IMR-90 (cell line): ENCODE results near the gene ATPAF1. TPM values are rescaled to one million over a fixed set of nuclear protein-coding genes. Genes with fewer than 3 reads are reported as not detected.

Experiments used
- ATAC-seq: fragments of 200-7000 bp; cut with Tn5 transposase; 2 replicates; pipeline ENCODE4 v1.9.1; 2020; ENCODE audit warnings: low read depth, mild to moderate bottlenecking, moderate library complexity
- BruUV-seq: library from RNA; stranded (reverse); fragments of 400-500 nt; replicated peaks from 2 replicates; lab custom pipeline; 2021; lab: Mats Ljungman, UMichigan
- CTCF ChIA-PET: fragments of 300-600 bp; formaldehyde crosslinking; extraction: SDS; loops from one replicate; lab custom pipeline; 2021; ENCODE audit warnings: antibody characterized with exemption; lab: Yijun Ruan, JAX
- POLR2A ChIA-PET: fragments of 300-600 bp; sonication (Branson Sonifier 250); formaldehyde crosslinking; loops from one replicate; lab custom pipeline; 2022; ENCODE audit warnings: antibody characterized with exemption; ENCODE audit not compliant: unreplicated experiment; lab: Charles Lee
- DNase-seq: peaks from one replicate; pipeline ENCODE4 v3.0.0; 2013
- H2AFZ ChIP-seq: replicated peaks from 2 replicates; pipeline ENCODE3; 2013; ENCODE audit warnings: low read length, mild to moderate bottlenecking; ENCODE audit not compliant: poor library complexity
- H2AK5ac ChIP-seq: 2 replicates; pipeline ENCODE4 v1.6.1; 2013; ENCODE audit warnings: low read depth, low read length, inconsistent platforms
- H2AK9ac ChIP-seq: replicated peaks from 2 replicates; pipeline ENCODE3; 2013; ENCODE audit warnings: mild to moderate bottlenecking, low read depth, low read length, moderate library complexity; ENCODE audit not compliant: poor library complexity
- H2BK120ac ChIP-seq: 2 replicates; pipeline ENCODE4 v1.6.1; 2013; ENCODE audit warnings: low read depth, low read length, inconsistent platforms
- H2BK15ac ChIP-seq: 3 replicates; pipeline ENCODE4 v1.6.1; 2013; ENCODE audit warnings: low read depth, low read length, inconsistent platforms
- H2BK20ac ChIP-seq: 2 replicates; pipeline ENCODE4 v1.6.1; 2013; ENCODE audit warnings: low read depth, mild to moderate bottlenecking, inconsistent platforms, low read length, moderate library complexity
- H2BK5ac ChIP-seq: 2 replicates; pipeline ENCODE4 v1.6.1; 2013; ENCODE audit warnings: mild to moderate bottlenecking, low read depth, low read length, inconsistent platforms; ENCODE audit not compliant: poor library complexity, severe bottlenecking
- H3K14ac ChIP-seq: replicated peaks from 2 replicates; pipeline ENCODE4 v1.6.1; 2013; ENCODE audit warnings: low read depth, low read length, inconsistent platforms
- H3K18ac ChIP-seq: 2 replicates; pipeline ENCODE4 v1.6.1; 2013; ENCODE audit warnings: low read depth, low read length, control low read depth
- H3K23ac ChIP-seq: 2 replicates; pipeline ENCODE4 v1.6.1; 2013; ENCODE audit warnings: low read depth, low read length, inconsistent platforms
- H3K27ac ChIP-seq: 2 replicates; pipeline ENCODE4 v1.5.1; 2013; ENCODE audit warnings: mild to moderate bottlenecking, control low read depth, low read length; ENCODE audit not compliant: insufficient read depth
- H3K27me3 ChIP-seq: 2 replicates; pipeline ENCODE4 v1.6.1; 2013; ENCODE audit warnings: low read length; ENCODE audit not compliant: control insufficient read depth, insufficient read depth
- H3K36me3 ChIP-seq: 2 replicates; pipeline ENCODE4 v1.6.1; 2013; ENCODE audit warnings: low read length, mixed read lengths; ENCODE audit not compliant: control insufficient read depth, insufficient read depth
- H3K4ac ChIP-seq: 2 replicates; pipeline ENCODE4 v1.6.1; 2013; ENCODE audit warnings: low read depth, low read length, inconsistent platforms
- H3K4me1 ChIP-seq: 2 replicates; pipeline ENCODE4 v1.6.1; 2013; ENCODE audit warnings: low read length, mixed read lengths; ENCODE audit not compliant: control insufficient read depth, insufficient read depth
- H3K4me2 ChIP-seq: 2 replicates; pipeline ENCODE4 v1.6.1; 2013; ENCODE audit warnings: low read depth, mild to moderate bottlenecking, control low read depth, low read length, moderate library complexity
- H3K4me3 ChIP-seq: 2 replicates; pipeline ENCODE4 v1.5.1; 2013; ENCODE audit warnings: low read depth, mild to moderate bottlenecking, control low read depth, low read length, moderate library complexity; ENCODE audit not compliant: insufficient read depth
- H3K56ac ChIP-seq: 2 replicates; pipeline ENCODE4 v1.6.1; 2013; ENCODE audit warnings: low read length, inconsistent platforms; ENCODE audit not compliant: insufficient read depth; ENCODE audit errors: extremely low read depth
- H3K79me1 ChIP-seq, 2 experiments: 2 replicates each; pipeline ENCODE4 v1.6.1; 2013; ENCODE audit warnings: low read length in 2 of 2, inconsistent platforms in 1 of 2, low read depth in 1 of 2
- H3K9ac ChIP-seq: 2 replicates; pipeline ENCODE4 v1.6.1; 2013; ENCODE audit warnings: low read depth, low read length, control low read depth
- H3K9me1 ChIP-seq: 2 replicates; pipeline ENCODE4 v1.6.1; 2013; ENCODE audit warnings: low read length, inconsistent platforms; ENCODE audit not compliant: insufficient read depth
- H3K9me3 ChIP-seq: 2 replicates; pipeline ENCODE4 v1.6.1; 2013; ENCODE audit warnings: low read length; ENCODE audit not compliant: control insufficient read depth, insufficient read depth
- H4K20me1 ChIP-seq: 2 replicates; pipeline ENCODE4 v1.6.1; 2013; ENCODE audit warnings: low read length, inconsistent platforms; ENCODE audit not compliant: insufficient read depth
- H4K5ac ChIP-seq: 2 replicates; pipeline ENCODE4 v1.6.1; 2013; ENCODE audit warnings: mild to moderate bottlenecking, low read depth, low read length, control low read depth
- H4K8ac ChIP-seq, 2 experiments: 2 replicates each; pipeline ENCODE4 v1.6.1; 2013; ENCODE audit warnings: low read depth in 2 of 2, low read length in 2 of 2, control low read depth in 1 of 2, inconsistent platforms in 1 of 2
- H4K91ac ChIP-seq: 2 replicates; pipeline ENCODE4 v1.6.1; 2013; ENCODE audit warnings: low read depth, low read length, inconsistent platforms; ENCODE audit not compliant: insufficient read depth
- CHD1 ChIP-seq: IDR thresholded peaks from 2 replicates; pipeline ENCODE4 v1.6.1; 2012; ENCODE audit warnings: low read depth, low read length, improper control_type of control experiment
- MXI1 ChIP-seq: IDR thresholded peaks from 2 replicates; pipeline ENCODE4 v1.6.1; 2012; ENCODE audit warnings: low read depth, mild to moderate bottlenecking, low read length, moderate library complexity, borderline replicate concordance
- RFX5 ChIP-seq: IDR thresholded peaks from 2 replicates; pipeline ENCODE4 v1.8.0; 2012; ENCODE audit warnings: low read depth, mild to moderate bottlenecking, low read length, moderate library complexity
- WGBS, 2 experiments: methylation state at CpG; one replicate each; pipeline versions ENCODE4 v1.1.5 to v1.1.7; 2013; ENCODE audit warnings: missing lambda C conversion rate in 2 of 2; ENCODE audit not compliant: insufficient read length in 1 of 2; ENCODE audit errors: extremely low coverage in 2 of 2; 5-methylcytosine and 5-hydroxymethylcytosine counted together
- dilution Hi-C: fragments of 300-500 bp; cut with HindIII; formaldehyde crosslinking; loops from one replicate; pipeline ENCODE4 v1.14.3; 2018; ENCODE audit warnings: low sequenced_read_pairs; ENCODE audit not compliant: unreplicated experiment
- in situ Hi-C: fragments of 300-500 bp; cut with MboI; formaldehyde crosslinking; loops from 3 replicates; pipeline ENCODE4 v1.14.3; 2019; ENCODE audit warnings: low sequenced_read_pairs, inconsistent platforms, mixed read lengths
- intact Hi-C: fragments of 100-400 bp; cut with micrococcal nuclease; formaldehyde crosslinking; loops from 2 replicates; pipeline ENCODE4 v1.10.0; 2022
- polyA plus RNA-seq, 3 experiments: library from polyadenylated mRNA; depleted of rRNA; stranded (reverse); fragments of >200 nt; gene quantifications; 2 replicates each; pipeline ENCODE4 v1.2.3, GENCODE V29; 2012; ENCODE audit warnings: low replicate concordance in 1 of 3
- total RNA-seq: library from RNA; depleted of rRNA; stranded (reverse); fragments of >200 nt; gene quantifications from 2 replicates; pipeline ENCODE4 v1.2.3, GENCODE V29; 2012
- TF ChIP-seq, protein P1 (sequence below): fragments of 150-350 bp; IDR thresholded peaks from 2 replicates; pipeline ENCODE4 v1.6.1; 2017; ENCODE audit warnings: mild to moderate bottlenecking, antibody characterized with exemption, low read length, low read depth

The ATPAF1 gene
- total and polyA plus RNA-seq, 2 of the 4 experiments (the other 2 are of a cell fraction) = 55.5 to 80.3 TPM

DNA sequence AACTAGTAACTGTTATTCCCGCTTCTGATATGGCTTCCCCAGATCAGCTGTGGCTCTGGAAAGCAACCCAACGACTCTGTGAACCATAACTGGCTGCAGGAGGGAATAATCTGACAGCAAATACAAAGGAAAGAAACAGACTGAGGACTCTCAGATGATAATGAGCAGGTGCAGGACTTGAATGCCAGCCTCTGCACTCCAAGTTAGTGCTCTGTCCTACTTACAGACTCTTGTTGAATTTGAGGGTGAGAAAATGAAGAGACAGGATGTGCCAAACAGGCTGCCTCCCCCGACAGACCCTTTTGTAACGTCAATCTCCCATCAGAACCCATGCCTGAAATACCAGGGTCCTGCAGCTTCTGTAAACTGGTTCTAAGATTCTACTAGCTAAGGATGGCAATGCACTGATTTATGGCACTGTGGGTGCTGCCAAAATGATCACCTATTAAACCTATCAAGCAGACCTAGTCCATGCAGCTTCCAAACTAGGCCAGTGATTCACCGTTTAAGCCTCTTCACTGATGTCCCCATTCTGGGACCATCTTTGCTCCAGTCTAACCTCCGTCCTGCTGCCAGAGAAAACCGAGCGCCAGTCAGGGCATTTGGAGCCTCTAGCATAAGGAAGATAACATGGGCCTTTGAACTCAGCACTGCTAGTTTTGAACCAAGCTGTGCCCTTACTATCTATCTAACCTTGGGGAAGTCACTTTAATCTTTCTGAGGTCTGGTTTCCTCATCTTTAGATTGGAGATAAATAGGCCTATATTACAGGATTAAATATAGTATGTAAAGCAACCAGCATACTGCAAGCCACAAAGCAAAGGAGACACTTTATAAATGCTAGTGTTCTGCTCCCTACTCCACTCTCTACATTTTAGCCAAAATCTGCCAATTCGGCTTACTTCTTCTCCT is 68.8 kb downstream of the ATPAF1 start:
- ATAC-seq (no peak), DNase-seq (no peak)
- dilution Hi-C loops = no loop called here
- H4K91ac ChIP-seq = no peak overlapping the region
- H2BK20ac ChIP-seq = 0 out of 2 replicates have a peak overlapping the region, but pooled peaks have one; percentile 11
- H4K5ac ChIP-seq = no peak overlapping the region
- H3K9ac ChIP-seq = no peak overlapping the region; the same call in 1 of the 2 replicates
- H3K4me3 ChIP-seq = no peak overlapping the region
- no peak overlapping the region for H3K56ac ChIP-seq
- BruUV-seq = no TSS peak
- H3K79me1 ChIP-seq = peaks cover 37 to 79% of the 10 kb centered on the region in 2 experiments
- 0 out of 2 replicates have a peak overlapping the region, but pooled peaks have one; percentile 7 for H3K14ac ChIP-seq
- H2AFZ ChIP-seq = no peak overlapping the region
- ChIA-PET CTCF (interaction anchor here (1.3 kb wide), 1 partner anchor 10 kb away, joined by 3 read pairs; no protein-coding TSS in a partner anchor), POLR2A (no interaction called here)
- no peak overlapping the region for H2AK9ac ChIP-seq
- H3K23ac ChIP-seq = no peak overlapping the region
- no peak overlapping the region for H2BK120ac ChIP-seq
- H3K4me1 ChIP-seq = peaks cover 10% of the 10 kb centered on the region
- in situ Hi-C loops = no loop called here
- H3K9me1 ChIP-seq = peaks cover 32% of the 10 kb centered on the region
- H3K9me3 ChIP-seq = no peaks in the 10 kb centered on the region
- H4K20me1 ChIP-seq = peaks cover 20% of the 10 kb centered on the region; the same call in 1 of the 2 replicates
- H3K4ac ChIP-seq = no peak overlapping the region
- no peak overlapping the region for H2AK5ac ChIP-seq
- TF ChIP-seq MXI1 (no peak), RFX5 (no peak), CHD1 (no peak)
- TF ChIP-seq, protein P1, sequence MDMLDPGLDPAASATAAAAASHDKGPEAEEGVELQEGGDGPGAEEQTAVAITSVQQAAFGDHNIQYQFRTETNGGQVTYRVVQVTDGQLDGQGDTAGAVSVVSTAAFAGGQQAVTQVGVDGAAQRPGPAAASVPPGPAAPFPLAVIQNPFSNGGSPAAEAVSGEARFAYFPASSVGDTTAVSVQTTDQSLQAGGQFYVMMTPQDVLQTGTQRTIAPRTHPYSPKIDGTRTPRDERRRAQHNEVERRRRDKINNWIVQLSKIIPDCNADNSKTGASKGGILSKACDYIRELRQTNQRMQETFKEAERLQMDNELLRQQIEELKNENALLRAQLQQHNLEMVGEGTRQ = no peak
- no peaks in the 10 kb centered on the region for H3K27me3 ChIP-seq
- H3K27ac ChIP-seq = no peak overlapping the region
- no peak overlapping the region; the same call in 1 of the 2 replicates for H3K4me2 ChIP-seq
- intact Hi-C loops = no loop called here
- no peak overlapping the region for H2BK5ac ChIP-seq
- WGBS, 2 experiments = 100% methylated on average over 1 of the region's 9 CpGs; no CpG with 5 or more reads in 1 of the 2 experiments
- H4K8ac ChIP-seq = no peak overlapping the region
- H3K36me3 ChIP-seq = peaks cover 1% of the 10 kb centered on the region; the same call in 1 of the 2 replicates
- H3K18ac ChIP-seq = no peak overlapping the region
- no peak overlapping the region for H2BK15ac ChIP-seq
